KBM-7 (cell line): ENCODE measurements around the gene GABBR1.
A peak's percentile ranks its signal among the peaks of the same experiment; 100 is the strongest.

Source experiments
- DNase-seq: peaks from one replicate; pipeline ENCODE4 v3.0.0-alpha.2; 2015
- in situ Hi-C: fragments of 300-500 bp; cut with MboI; formaldehyde crosslinking; loops from 2 replicates; pipeline ENCODE4 v1.14.3; 2020; ENCODE audit warnings: low sequenced_read_pairs, low pct_unique_long_range_greater_than_20kb, mixed read lengths

Gene GABBR1

DNA sequence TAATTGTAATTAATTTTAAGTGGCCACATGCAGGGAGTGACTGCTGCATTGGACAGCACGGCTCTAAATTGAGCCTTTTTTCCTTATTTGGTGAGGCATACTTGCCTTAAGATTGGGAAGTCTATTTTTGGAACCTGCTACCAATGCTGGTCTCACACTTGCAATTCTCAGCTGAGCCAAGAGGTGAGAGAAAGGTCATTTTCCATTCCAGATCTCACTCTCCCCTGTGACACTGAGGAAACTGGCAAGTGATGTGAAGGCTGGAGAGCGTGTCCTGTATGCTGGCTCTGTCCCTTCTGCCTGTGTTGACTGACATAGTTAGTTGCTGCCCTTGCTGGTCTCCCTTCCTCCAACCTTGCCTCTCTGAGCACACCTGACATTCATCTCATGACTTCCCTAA is 23.2 kb upstream of the GABBR1 start:
- no peak for DNase-seq
- in situ Hi-C loops: no loop called here

- no peak for DNase-seq
- in situ Hi-C loops: no loop called here
Observed at GRCh38 chr6:29655658-29656057, 22.7 kb upstream of the GABBR1 start.

GRCh38 chr6:29653452-29654038 is 20.6 kb upstream of the GABBR1 start:
- peak; percentile 45 for DNase-seq
- in situ Hi-C loops: no loop called here

- in situ Hi-C loops: no loop called here
Observed at GRCh38 chr6:29652198-29652584, 19.2 kb upstream of the GABBR1 start.

GRCh38 chr6:29651413-29652197 is 18.6 kb upstream of the GABBR1 start:
- DNase-seq: peak; percentile 56
- in situ Hi-C loops: no loop called here

More at GRCh38 chr6:29652198-29652584, 19.2 kb upstream of the GABBR1 start:
- DNase-seq: no peak

GRCh38 chr6:29649701-29650673 is 17.0 kb upstream of the GABBR1 start:
- in situ Hi-C loops: no loop called here
- peak; percentile 96 for DNase-seq

GRCh38 chr6:29647927-29648642 is 15.1 kb upstream of the GABBR1 start:
- in situ Hi-C loops: no loop called here
- DNase-seq: peak; percentile 30

DNA sequence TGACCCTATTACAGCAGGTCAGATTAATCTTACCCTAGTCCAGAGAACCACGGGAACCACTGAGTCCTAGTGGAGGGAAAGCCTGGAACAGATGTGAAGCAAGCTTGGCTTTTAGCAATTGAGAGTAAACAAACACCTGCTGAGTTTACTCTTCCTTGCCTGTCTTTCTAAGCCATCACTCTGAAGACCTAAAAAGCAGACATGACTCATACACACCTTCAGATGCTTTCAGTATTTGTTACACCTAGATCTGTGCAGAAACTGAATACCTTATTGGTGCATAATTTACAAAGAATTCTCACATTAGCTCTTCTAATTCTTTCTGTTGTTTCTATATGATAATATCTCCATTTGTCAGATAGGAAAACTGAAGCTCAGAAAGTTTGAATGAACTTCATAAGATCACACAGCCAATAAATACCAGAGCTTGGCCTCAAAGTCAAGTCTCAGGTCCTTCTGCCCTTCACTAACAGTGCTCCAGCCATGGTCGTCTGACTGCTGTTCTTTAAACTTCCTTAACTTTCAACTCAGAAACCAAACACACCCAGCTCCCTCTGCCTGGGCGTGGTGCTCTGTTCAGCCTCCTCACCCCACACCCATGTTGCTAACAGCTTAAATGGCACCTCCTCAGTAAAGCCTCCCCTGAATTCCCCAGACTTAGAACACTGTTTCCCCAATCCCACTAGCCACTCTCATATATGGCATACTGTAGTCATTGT is 8.6 kb upstream of the GABBR1 start:
- in situ Hi-C loops: no loop called here
- DNase-seq: no peak

DNA sequence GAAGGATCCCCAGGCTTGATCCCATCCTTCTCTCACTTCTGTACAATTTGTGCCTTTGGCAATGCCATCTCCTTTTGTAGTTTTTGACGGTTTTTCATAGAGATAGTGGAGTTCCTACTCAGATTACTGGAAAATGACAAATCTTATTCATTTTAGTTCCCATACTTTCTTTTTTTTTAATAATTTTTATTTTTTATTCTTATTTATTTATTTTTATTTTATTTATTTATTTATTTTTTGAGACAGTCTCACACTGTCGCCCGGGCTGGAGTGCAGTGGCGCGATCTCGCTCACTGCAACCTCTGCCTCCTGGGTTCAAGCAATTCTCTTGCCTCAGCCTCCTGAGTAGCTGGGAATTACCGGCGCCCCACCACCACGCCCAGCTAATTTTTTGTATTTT is 4.3 kb upstream of the GABBR1 start:
- in situ Hi-C loops: no loop called here
- DNase-seq: no peak

DNA sequence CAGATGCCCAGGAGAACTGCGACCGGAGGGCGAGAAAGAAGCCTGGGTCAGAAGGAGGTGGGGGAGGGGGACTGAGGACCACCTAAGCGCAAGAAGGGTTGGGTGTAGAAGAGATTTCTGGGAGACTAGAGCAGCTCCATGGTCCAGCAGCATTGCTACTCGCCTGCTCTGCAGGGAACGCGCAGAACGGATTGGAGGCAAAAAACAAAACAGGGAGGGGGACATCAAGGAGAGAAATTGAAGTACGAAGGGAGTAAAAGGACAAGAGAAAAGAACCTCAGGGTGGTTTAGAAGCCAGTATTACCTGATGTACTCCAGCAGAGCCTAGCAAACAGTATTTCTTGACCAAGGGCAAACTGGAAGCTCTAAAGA is 537 bp upstream of the GABBR1 start:
- in situ Hi-C loops: no loop called here
- no peak for DNase-seq

DNA sequence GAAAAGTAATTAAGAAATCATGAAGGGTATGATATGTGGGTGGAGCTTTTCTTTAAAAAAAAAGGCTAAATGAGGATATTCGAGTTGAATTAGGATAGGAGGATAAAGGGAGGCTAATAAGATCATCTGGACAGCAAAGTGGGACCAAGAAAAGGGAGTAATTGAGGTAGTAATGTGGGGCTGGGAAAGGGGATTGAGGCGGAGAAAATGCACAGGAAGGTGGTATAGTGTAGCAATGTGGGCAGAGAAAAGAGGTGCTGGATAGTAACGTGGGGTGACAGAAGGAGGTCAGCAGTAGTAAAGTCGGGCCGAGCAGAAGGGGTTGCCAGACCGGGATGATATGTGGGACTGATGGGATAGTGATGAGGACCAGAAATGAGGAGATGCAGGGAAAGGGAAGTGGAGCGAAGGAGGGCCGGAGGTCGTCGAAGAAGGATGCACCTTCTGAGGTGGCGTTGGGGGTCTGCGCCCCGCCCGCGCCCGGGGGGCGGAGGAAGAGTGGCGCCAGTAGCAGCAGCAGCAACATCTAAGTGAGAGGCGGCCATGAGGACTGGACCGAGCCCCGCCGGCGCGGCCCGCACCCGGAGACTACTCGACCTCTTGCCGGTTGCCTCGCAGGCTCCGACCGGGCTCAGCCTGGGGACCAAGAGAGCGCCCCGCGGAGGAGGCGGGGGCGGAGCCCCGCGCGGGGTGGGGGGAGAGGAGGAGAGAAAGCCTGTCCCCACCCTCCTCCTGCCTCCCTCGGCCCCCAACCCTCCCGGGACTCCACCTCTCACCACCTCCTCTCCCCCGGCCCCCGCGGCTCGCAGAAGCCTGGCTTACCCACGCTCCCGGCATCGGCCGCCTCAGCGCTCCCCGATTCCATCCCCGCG is 887 bp downstream of the GABBR1 start:
- in situ Hi-C loops: no loop called here
- peak; percentile 27 for DNase-seq

DNA sequence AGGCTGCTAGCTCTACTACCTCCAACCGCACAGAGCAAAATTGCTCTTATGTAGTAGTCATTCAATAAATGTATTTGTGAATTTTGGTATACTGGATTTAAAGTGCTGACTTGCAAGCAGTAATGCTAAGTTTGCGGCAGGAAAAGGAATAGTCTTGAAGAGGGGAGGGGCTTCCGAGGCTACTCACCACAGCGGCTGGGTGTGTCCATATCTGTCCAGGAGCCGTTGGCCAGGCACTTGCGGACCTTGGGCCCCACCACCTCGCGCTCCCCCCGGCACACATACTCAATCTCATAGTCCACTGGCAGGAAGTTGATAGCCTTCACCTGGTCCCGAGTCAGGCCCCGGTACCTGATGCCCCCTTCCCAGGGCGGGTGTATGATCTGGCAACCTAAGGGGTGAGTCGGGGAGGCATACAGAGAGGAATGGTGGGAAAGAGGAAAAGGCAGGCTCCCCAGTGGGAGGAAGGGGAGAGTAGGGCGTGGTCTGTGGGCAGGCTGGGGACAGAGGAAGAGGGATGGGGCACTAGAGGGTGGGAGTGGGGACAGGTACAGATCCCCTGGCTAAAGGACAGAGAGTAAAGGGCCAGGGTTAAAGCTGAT is 1.7 kb downstream of the GABBR1 start:
- DNase-seq: no peak
- in situ Hi-C loops: no loop called here

GRCh38 chr6:29630315-29630714 is 2.7 kb downstream of the GABBR1 start:
- in situ Hi-C loops: no loop called here
- DNase-seq: no peak

- no peak for DNase-seq
- in situ Hi-C loops: no loop called here
Observed at GRCh38 chr6:29629571-29629970, 3.4 kb downstream of the GABBR1 start.

- DNase-seq: peak; percentile 81
- in situ Hi-C loops: no loop called here
Observed at GRCh38 chr6:29628419-29629281, 4.3 kb downstream of the GABBR1 start.

DNA sequence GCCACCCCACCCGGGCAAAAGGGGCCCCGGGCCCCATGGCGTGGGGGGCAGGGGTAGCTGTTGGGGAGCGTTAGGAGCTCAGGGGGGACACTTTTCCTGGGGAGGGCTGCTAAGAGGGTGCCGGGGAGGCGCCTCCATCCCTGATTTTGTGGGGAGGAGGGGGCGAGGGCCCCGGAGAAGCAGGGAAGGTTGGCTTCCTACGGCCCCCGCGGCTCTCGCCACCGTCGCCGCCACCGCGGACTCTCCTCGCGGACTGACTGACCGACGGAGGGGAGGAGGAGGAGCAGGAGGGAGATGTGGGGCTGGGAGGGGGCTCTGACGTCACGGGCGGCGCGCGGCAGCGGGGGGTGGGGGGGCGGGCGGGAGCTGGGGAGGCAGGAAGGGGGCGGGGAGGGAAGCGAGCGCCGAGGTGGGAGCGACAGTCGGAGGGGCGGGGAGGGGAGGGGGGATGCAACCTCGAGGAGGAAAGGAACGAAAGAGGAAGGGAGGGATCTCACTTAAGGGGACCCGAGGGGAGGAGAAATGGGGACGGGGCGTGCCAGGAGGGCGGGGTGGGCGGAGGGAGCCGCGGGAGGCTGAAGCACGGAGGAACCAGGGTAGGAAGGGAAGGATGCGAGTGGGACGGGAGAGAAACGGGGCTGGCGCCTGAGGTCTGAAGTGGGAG is 5.1 kb downstream of the GABBR1 start:
- in situ Hi-C loops: no loop called here
- no peak for DNase-seq
